ENCODE results near the gene AMIGO1. TPM values are rescaled to one million over a fixed set of nuclear protein-coding genes. Genes with fewer than 3 reads are reported as not detected.

AMIGO1 gene
- total RNA-seq, 1 experiment from 2014 or later, result 0.10 TPM

- TF ChIP-seq FOSL1 (IDR thresholded peaks at IDR 0.05; ENCODE audit: low read depth) (no peak), REST (IDR thresholded peaks at IDR 0.05; ENCODE audit: low read depth) (0 out of 2 replicates have a peak, but pooled peaks have one; percentile 1)
These were observed 31.7 kb downstream of the AMIGO1 start for GRCh38 chr1:109477821-109478220.

GRCh38 chr1:109476825-109477224 is 32.7 kb downstream of the AMIGO1 start:
- intact Hi-C loops (cut with micrococcal nuclease), result no loop called here
- RAD21 ChIA-PET (ENCODE audit: low non-redundant PET in 1 of 2, low total read pairs in 2 of 2, uncharacterized antibody in 2 of 2, unreplicated experiment in 2 of 2), result no interaction called here
- POLR2A ChIA-PET, result no interaction called here
- TF ChIP-seq SP1 (IDR thresholded peaks at IDR 0.05; ENCODE audit: low read depth) (no peak), ELF1 (IDR thresholded peaks at IDR 0.05; ENCODE audit: borderline replicate concordance, low read depth) (no peak), SIN3A (IDR thresholded peaks at IDR 0.05; ENCODE audit: low read depth) (no peak), POLR2A (IDR thresholded peaks at IDR 0.05; ENCODE audit: borderline replicate concordance, extremely low read depth, insufficient read depth, insufficient read length) (no peak), CBX3 (IDR thresholded peaks at IDR 0.05; ENCODE audit: low read depth) (no peak), SRF (IDR thresholded peaks at IDR 0.05; ENCODE audit: low read depth) (no peak), REST (IDR thresholded peaks at IDR 0.05; ENCODE audit: low read depth) (no peak), ATF3 (IDR thresholded peaks at IDR 0.05) (no peak), ZFX (IDR thresholded peaks at IDR 0.05) (no peak), JUND (IDR thresholded peaks at IDR 0.05) (no peak)
- TF ChIP-seq, protein P1, sequence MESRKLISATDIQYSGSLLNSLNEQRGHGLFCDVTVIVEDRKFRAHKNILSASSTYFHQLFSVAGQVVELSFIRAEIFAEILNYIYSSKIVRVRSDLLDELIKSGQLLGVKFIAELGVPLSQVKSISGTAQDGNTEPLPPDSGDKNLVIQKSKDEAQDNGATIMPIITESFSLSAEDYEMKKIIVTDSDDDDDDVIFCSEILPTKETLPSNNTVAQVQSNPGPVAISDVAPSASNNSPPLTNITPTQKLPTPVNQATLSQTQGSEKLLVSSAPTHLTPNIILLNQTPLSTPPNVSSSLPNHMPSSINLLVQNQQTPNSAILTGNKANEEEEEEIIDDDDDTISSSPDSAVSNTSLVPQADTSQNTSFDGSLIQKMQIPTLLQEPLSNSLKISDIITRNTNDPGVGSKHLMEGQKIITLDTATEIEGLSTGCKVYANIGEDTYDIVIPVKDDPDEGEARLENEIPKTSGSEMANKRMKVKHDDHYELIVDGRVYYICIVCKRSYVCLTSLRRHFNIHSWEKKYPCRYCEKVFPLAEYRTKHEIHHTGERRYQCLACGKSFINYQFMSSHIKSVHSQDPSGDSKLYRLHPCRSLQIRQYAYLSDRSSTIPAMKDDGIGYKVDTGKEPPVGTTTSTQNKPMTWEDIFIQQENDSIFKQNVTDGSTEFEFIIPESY (IDR thresholded peaks at IDR 0.05; ENCODE audit: extremely low read depth, insufficient replicate concordance, low read length), result no peak

More at GRCh38 chr1:109477821-109478220, 31.7 kb downstream of the AMIGO1 start:
- ChIA-PET POLR2A (no interaction called here), CTCF (no interaction called here), RAD21 (ENCODE audit: low non-redundant PET in 1 of 2, low total read pairs in 2 of 2, uncharacterized antibody in 2 of 2, unreplicated experiment in 2 of 2) (no interaction called here)
- Histone ChIP-seq H4K20me1 (ENCODE audit: insufficient read depth) (no peaks in the 10 kb centered on the region), H3K4me3 (replicated peaks in 1 of 2; ENCODE audit: low read depth in 1 of 2, low read length in 2 of 2) (no peak overlapping the region), H3K4me1 (ENCODE audit: control insufficient read depth in 1 of 2, insufficient read depth in 2 of 2, low read length in 2 of 2) (peaks cover 3 to 11% of the 10 kb centered on the region in 2 experiments; a peak in 3 of 4 replicates), H2AFZ (ENCODE audit: low read depth, low read length, poor library complexity, severe bottlenecking) (no peak overlapping the region), H3K9me2 (ENCODE audit: insufficient read depth) (no peaks in the 10 kb centered on the region), H3K27me3 (ENCODE audit: insufficient read depth, low read length) (peaks cover 6% of the 10 kb centered on the region; the same call in 1 of the 2 replicates), H3K9me3 (ENCODE audit: control insufficient read depth in 1 of 2, insufficient read depth in 1 of 2, low read depth in 1 of 2, low read length in 2 of 2) (no peaks in the 10 kb centered on the region), H3K4me2 (ENCODE audit: low read length) (no peak overlapping the region), H3K36me3 (ENCODE audit: control insufficient read depth in 1 of 2, insufficient read depth in 2 of 2, low read length in 2 of 2) (no peaks in the 10 kb centered on the region), H3K27ac (ENCODE audit: low read depth, low read length) (no peak overlapping the region), H3K9ac (ENCODE audit: low read length) (no peak overlapping the region), H3K79me2 (ENCODE audit: insufficient read depth, low read length) (no peaks in the 10 kb centered on the region)
- ATAC-seq (peak; percentile 67), DNase-seq (ENCODE audit: low read depth, low spot score) (no peak)
- BruUV-seq (replicated peaks), result no TSS peak
- intact Hi-C loops (cut with micrococcal nuclease), result no loop called here

More at GRCh38 chr1:109476825-109477224, 32.7 kb downstream of the AMIGO1 start:
- peaks cover 3 to 11% of the 10 kb centered on the region in 2 experiments; a peak in 3 of 4 replicates for H3K4me1 ChIP-seq (ENCODE audit: control insufficient read depth in 1 of 2, insufficient read depth in 2 of 2, low read length in 2 of 2)
- no TSS peak for BruUV-seq (replicated peaks)
- H3K9me3 ChIP-seq (ENCODE audit: control insufficient read depth in 1 of 2, insufficient read depth in 1 of 2, low read depth in 1 of 2, low read length in 2 of 2), result no peaks in the 10 kb centered on the region
- H3K4me2 ChIP-seq (ENCODE audit: low read length), result peak overlapping the region; percentile 15; the same call in 1 of the 2 replicates
- H3K9ac ChIP-seq (ENCODE audit: low read length), result no peak overlapping the region
- CTCF ChIA-PET, result no interaction called here
- no peak for DNase-seq (ENCODE audit: low read depth, low spot score)
- H3K4me3 ChIP-seq (replicated peaks in 1 of 2; ENCODE audit: low read depth in 1 of 2, low read length in 2 of 2), result no peak overlapping the region
- no peak for ATAC-seq
- peaks cover 14% of the 10 kb centered on the region; the same call in 1 of the 2 replicates for H3K27me3 ChIP-seq (ENCODE audit: insufficient read depth, low read length)
- no peak overlapping the region for H3K27ac ChIP-seq (ENCODE audit: low read depth, low read length)
- H2AFZ ChIP-seq (ENCODE audit: low read depth, low read length, poor library complexity, severe bottlenecking), result no peak overlapping the region
- no peaks in the 10 kb centered on the region for H3K36me3 ChIP-seq (ENCODE audit: control insufficient read depth in 1 of 2, insufficient read depth in 2 of 2, low read length in 2 of 2)
- H4K20me1 ChIP-seq (ENCODE audit: insufficient read depth), result no peaks in the 10 kb centered on the region
- no peaks in the 10 kb centered on the region for H3K9me2 ChIP-seq (ENCODE audit: insufficient read depth)
- H3K79me2 ChIP-seq (ENCODE audit: insufficient read depth, low read length), result no peaks in the 10 kb centered on the region
